K562 (cell line): ENCODE measurements around the gene B3GALT4. TPM values are rescaled to one million over a fixed set of nuclear protein-coding genes. Genes with fewer than 3 reads are reported as not detected.

ENCODE experiments used
- CCAR2 ChIP-seq: fragments of 200-400 bp; formaldehyde crosslinking; IDR thresholded peaks from 2 replicates; pipeline ENCODE4 v1.6.1; 2017; ENCODE audit warnings: mild to moderate bottlenecking, low read depth, low read length
- CEBPB ChIP-seq: fragments of 450-650 bp; IDR thresholded peaks from 2 replicates; pipeline ENCODE4 v1.6.1; 2016; ENCODE audit warnings: missing genetic modification characterization, missing compliant biosample characterization
- E2F1 ChIP-seq: sonication (generic); formaldehyde crosslinking; IDR thresholded peaks from 2 replicates; pipeline ENCODE4 v1.8.1; 2023; ENCODE audit warnings: mild to moderate bottlenecking, missing genetic modification reagents, moderate library complexity
- ERF ChIP-seq: fragments of 450-650 bp; formaldehyde crosslinking; IDR thresholded peaks from 2 replicates; pipeline ENCODE4 v1.4.0; 2020; ENCODE audit warnings: mild to moderate bottlenecking, mixed read lengths
- FOXK1 ChIP-seq: sonication (generic); formaldehyde crosslinking; IDR thresholded peaks from 2 replicates; pipeline ENCODE4 v1.8.0; 2022; ENCODE audit warnings: missing genetic modification reagents, mild to moderate bottlenecking, borderline replicate concordance
- FOXM1 ChIP-seq, 2 experiments: fragments of 450-650 bp in 1 of 2; sonication (generic) in 1 of 2; formaldehyde crosslinking in 1 of 2; IDR thresholded peaks; 2 replicates each; pipeline versions ENCODE4 v1.6.1 to v1.9.0; 2017 to 2022; ENCODE audit warnings: low read depth in 2 of 2, mild to moderate bottlenecking in 2 of 2, missing genetic modification reagents in 1 of 2, moderate library complexity in 1 of 2
- GABPB1 ChIP-seq: sonication (generic); formaldehyde crosslinking; IDR thresholded peaks from 2 replicates; pipeline ENCODE4 v1.8.0; 2022; ENCODE audit warnings: mild to moderate bottlenecking, missing genetic modification reagents
- HDAC2 ChIP-seq: fragments of 450-650 bp; IDR thresholded peaks from 2 replicates; pipeline ENCODE4 v1.6.1; 2016; ENCODE audit warnings: mild to moderate bottlenecking
- HIVEP1 ChIP-seq: fragments of 250-450 bp; sonication (Bioruptor Pico); IDR thresholded peaks from 2 replicates; pipeline ENCODE4 v1.4.0; 2020; ENCODE audit warnings: mild to moderate bottlenecking
- HMG20B ChIP-seq: fragments of 250-450 bp; sonication (Bioruptor Pico); IDR thresholded peaks from 2 replicates; pipeline ENCODE4 v1.5.0; 2021; ENCODE audit warnings: mild to moderate bottlenecking
- MTA2 ChIP-seq: fragments of 450-650 bp; IDR thresholded peaks from 2 replicates; pipeline ENCODE4 v1.6.1; 2016; ENCODE audit warnings: low read depth
- MXI1 ChIP-seq: IDR thresholded peaks from 2 replicates; pipeline ENCODE4 v1.6.1; 2011; ENCODE audit warnings: low read depth, mild to moderate bottlenecking, improper control_type of control experiment, low read length
- RCOR1 ChIP-seq, 2 experiments: IDR thresholded peaks; 2 replicates each; pipeline ENCODE4 v1.6.1; 2012; ENCODE audit warnings: low read depth in 2 of 2, low read length in 2 of 2, borderline replicate concordance in 1 of 2, improper control_type of control experiment in 1 of 2
- SAP30 ChIP-seq: fragments of 200-600 bp; sonication (generic); IDR thresholded peaks from 2 replicates; pipeline ENCODE4 v1.6.1; 2012; ENCODE audit warnings: borderline replicate concordance, low read depth, mild to moderate bottlenecking, moderate library complexity, low read length, control low read depth, inconsistent platforms; ENCODE audit not compliant: insufficient read depth, poor library complexity, severe bottlenecking
- TAF1 ChIP-seq: IDR thresholded peaks from 2 replicates; pipeline ENCODE4 v1.6.1; 2011; ENCODE audit warnings: mild to moderate bottlenecking, low read length, moderate library complexity; ENCODE audit not compliant: insufficient read depth, control insufficient read depth, severe bottlenecking; ENCODE audit errors: extremely low read depth
- UBTF ChIP-seq, 2 experiments: IDR thresholded peaks; 2 replicates each; pipeline ENCODE4 v1.6.1; 2012; ENCODE audit warnings: improper control_type of control experiment in 2 of 2, low read depth in 2 of 2, low read length in 2 of 2, borderline replicate concordance in 1 of 2
- ZBTB7A ChIP-seq: IDR thresholded peaks from 2 replicates; pipeline ENCODE4 v1.6.1; 2011; ENCODE audit warnings: low read depth, mild to moderate bottlenecking, low read length, moderate library complexity, borderline replicate concordance; ENCODE audit not compliant: control insufficient read depth
- ZNF12 ChIP-seq: sonication (generic); formaldehyde crosslinking; IDR thresholded peaks from 2 replicates; pipeline ENCODE4 v1.4.0; 2020; ENCODE audit warnings: mild to moderate bottlenecking, missing genetic modification reagents
- ZNF23 ChIP-seq: fragments of 250-450 bp; sonication (Bioruptor Pico); IDR thresholded peaks from 2 replicates; pipeline ENCODE4 v1.4.0; 2020; ENCODE audit warnings: mild to moderate bottlenecking
- polyA plus RNA-seq, 8 experiments: library from polyadenylated mRNA; depleted of rRNA in 4 of 8; stranded (reverse) in 5 of 8; unstranded in 3 of 8; fragments of >200 nt; fragmentation: Nextera tagmentation in 2 of 8; fragmentation: Illumina TruSeq in 1 of 8; extraction: Ambion mirVana in 2 of 8; extraction: Trizol in 1 of 8; gene quantifications; 2 replicates each; pipeline versions ENCODE4 v1.2.1 to v1.2.3, GENCODE V29; 2011 to 2014; ENCODE audit warnings: inconsistent platforms in 1 of 8, missing spikeins in 1 of 8
- total RNA-seq, 7 experiments: library from RNA; depleted of rRNA in 6 of 7; stranded (reverse); fragments of >200 nt in 6 of 7; fragmentation: Illumina TruSeq in 2 of 7; extraction: Trizol in 2 of 7; gene quantifications; 2 replicates each; pipeline versions ENCODE4 v1.2.1 to v1.2.3, GENCODE V29; 2011 to 2021; ENCODE audit warnings: low replicate concordance in 1 of 7
- TF ChIP-seq, protein P1 (sequence below): fragments of 450-650 bp; IDR thresholded peaks from 2 replicates; pipeline ENCODE4 v1.6.1; 2018; ENCODE audit not compliant: partially characterized antibody

Gene B3GALT4
- total and polyA plus RNA-seq, 9 of the 15 experiments (the other 6 are each of a cell fraction or from before 2014, with no cell fraction given), result 0.11 to 1.3 (median 0.53) TPM; not detected in 1

DNA sequence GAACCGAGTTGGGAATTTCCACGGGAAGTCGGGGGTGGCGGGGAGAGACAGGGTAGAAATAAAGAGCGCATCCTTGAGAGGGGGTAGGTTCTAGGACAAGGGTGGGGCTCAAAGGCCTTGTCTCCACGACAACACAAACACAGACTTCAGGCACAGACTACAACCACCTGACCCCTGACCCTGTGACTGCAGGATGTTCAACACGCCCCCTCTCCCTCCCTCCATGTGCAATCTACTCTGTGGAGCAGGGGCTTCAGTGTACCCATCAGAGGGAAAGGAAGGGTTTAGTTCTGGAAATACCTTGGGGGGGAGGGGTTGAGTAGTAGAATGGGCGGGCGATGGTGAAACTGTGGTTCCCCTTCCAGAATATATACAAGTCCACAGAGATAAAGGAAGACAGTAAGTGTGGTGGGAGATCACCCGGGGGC lies 37.6 kb downstream of the B3GALT4 start (continued):
- TF ChIP-seq TAF1 (peak; percentile 15), UBTF (IDR thresholded peaks at IDR 0.05; ENCODE audit: borderline replicate concordance in 1 of 2, low read depth in 2 of 2, low read length in 2 of 2) (no peak), ZBTB7A (0 out of 2 replicates have a peak, but pooled peaks have one; percentile 42), MTA2 (peak; percentile 21; the same call in 1 of the 2 replicates), CEBPB (tag) (no peak), GABPB1 (no peak), ZNF23 (CRISPR knock-in tag) (no peak), CCAR2 (no peak), SAP30 (peak; percentile 74), ERF (no peak), E2F1 (CRISPR knock-in tag) (0 out of 2 replicates have a peak, but pooled peaks have one; percentile 39), FOXM1 (IDR thresholded peaks at IDR 0.05; ENCODE audit: low read depth) (no peak), FOXM1 (CRISPR knock-in tag; IDR thresholded peaks at IDR 0.05; ENCODE audit: low read depth) (no peak), HIVEP1 (CRISPR knock-in tag) (no peak), HMG20B (no peak), ZNF12 (CRISPR knock-in tag) (no peak), MXI1 (peak; percentile 90), FOXK1 (CRISPR knock-in tag) (peak; percentile 75; the same call in 1 of the 2 replicates), HDAC2 (0 out of 2 replicates have a peak, but pooled peaks have one; percentile 54), RCOR1 (IDR thresholded peaks at IDR 0.05; ENCODE audit: borderline replicate concordance in 1 of 2, low read depth in 2 of 2, low read length in 2 of 2) (peak; percentile 38 to 47; a peak in 1 of 4 replicates)
- TF ChIP-seq, protein P1, sequence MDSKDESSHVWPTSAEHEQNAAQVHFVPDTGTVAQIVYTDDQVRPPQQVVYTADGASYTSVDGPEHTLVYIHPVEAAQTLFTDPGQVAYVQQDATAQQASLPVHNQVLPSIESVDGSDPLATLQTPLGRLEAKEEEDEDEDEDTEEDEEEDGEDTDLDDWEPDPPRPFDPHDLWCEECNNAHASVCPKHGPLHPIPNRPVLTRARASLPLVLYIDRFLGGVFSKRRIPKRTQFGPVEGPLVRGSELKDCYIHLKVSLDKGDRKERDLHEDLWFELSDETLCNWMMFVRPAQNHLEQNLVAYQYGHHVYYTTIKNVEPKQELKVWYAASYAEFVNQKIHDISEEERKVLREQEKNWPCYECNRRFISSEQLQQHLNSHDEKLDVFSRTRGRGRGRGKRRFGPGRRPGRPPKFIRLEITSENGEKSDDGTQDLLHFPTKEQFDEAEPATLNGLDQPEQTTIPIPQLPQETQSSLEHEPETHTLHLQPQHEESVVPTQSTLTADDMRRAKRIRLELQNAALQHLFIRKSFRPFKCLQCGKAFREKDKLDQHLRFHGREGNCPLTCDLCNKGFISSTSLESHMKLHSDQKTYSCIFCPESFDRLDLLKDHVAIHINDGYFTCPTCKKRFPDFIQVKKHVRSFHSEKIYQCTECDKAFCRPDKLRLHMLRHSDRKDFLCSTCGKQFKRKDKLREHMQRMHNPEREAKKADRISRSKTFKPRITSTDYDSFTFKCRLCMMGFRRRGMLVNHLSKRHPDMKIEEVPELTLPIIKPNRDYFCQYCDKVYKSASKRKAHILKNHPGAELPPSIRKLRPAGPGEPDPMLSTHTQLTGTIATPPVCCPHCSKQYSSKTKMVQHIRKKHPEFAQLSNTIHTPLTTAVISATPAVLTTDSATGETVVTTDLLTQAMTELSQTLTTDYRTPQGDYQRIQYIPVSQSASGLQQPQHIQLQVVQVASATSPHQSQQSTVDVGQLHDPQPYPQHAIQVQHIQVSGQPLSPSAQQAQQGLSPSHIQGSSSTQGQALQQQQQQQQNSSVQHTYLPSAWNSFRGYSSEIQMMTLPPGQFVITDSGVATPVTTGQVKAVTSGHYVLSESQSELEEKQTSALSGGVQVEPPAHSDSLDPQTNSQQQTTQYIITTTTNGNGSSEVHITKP, result peak; percentile 70
